Measurements from ENCODE around the gene KIAA0825.
"Not testable (repeated sequence)": the region's sequence is repeated elsewhere in the genome, so short reads cannot be mapped to it uniquely, and the experiment has no call there.

The KIAA0825 gene

GRCh38 chr5:94240134-94240533 is 378.3 kb downstream of the KIAA0825 start:
- no peak for DNase-seq (ENCODE audit: low read depth)

DNA sequence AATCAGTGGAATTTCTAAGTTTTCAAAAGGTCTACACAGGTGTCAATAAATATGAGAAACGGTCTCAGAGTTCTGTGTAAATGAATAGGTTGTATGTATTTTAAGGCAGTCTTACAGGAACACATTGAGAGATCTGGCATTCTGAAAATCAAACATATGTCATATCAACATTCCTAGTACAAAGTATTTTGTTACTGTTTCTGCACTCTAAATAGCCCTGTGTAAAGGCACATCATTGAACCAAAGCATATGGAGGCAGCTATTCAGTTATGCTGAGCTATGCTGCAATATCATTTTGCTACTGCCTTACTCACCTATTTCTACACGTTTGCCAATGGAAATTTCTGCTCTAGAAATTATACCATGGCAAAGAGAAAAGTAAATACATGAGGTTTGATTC is 379.1 kb downstream of the KIAA0825 start:
- no peak for DNase-seq (ENCODE audit: low read depth)

DNA sequence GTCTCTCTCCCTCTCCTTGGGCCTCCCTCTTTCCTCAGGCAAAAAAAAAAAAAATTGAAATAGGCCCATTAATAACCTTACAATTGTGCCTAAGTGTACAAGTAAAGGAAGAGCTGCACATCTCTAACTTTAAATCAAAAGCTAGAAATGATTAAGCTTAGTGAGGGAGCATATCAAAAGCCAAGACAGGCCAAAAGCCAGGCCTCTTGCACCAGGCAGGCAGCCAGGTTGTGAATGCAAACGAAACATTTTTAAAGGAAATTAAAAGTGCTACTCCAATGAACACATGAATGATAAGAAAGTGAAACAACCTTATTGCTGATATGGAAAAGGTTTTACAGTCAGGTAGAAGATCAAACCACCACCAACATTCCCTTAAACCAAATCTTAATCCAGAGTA is 383.4 kb downstream of the KIAA0825 start:
- DNase-seq (ENCODE audit: low read depth): no peak

DNA sequence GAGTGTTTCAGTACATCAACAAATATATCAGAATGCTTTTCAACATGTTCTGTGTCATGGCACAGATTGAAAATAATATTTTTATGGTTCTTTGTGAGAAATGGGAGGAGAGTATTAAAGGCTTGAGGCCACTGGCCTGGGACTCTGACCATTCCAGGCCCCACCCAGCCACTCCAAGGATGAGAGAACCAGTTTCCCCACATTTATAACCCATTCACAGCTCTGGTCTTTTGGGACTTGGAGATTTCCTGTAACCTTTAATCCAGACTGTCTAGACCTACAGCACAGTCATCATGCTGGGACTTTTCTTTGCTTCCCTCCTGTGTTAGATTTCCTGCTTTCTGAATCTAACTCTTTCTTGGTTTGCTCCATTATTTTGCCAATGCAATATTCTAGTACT is 389.6 kb downstream of the KIAA0825 start:
- no peak for DNase-seq (ENCODE audit: low read depth)

GRCh38 chr5:94223235-94223634 is 395.2 kb downstream of the KIAA0825 start:
- no peak for DNase-seq (ENCODE audit: low read depth)

- no peak for DNase-seq (ENCODE audit: low read depth)
These were observed 400.0 kb downstream of the KIAA0825 start for GRCh38 chr5:94218374-94218773.

DNA sequence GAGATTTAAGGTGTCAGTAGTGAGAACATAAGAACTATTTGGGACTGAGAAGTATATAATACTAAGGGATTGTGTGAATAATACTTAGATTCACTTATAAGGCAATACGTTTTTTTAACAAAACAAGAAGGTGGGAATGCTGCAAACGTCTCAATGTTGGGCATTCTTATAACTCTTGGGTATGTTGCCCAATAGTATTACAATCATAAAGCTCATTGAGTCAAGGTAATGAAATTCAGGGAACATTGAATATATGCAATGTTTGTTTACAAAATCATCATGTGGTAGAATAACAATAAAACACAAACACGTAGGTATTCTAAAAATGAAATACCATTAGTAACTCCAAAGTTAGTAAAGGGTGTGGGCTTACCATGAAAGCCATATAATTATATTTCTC is 400.7 kb downstream of the KIAA0825 start:
- DNase-seq (ENCODE audit: low read depth): no peak

GRCh38 chr5:94217216-94217615 is 401.2 kb downstream of the KIAA0825 start:
- DNase-seq (ENCODE audit: low read depth): no peak

GRCh38 chr5:94212476-94212875 is 405.9 kb downstream of the KIAA0825 start:
- DNase-seq (ENCODE audit: low read depth): no peak

DNA sequence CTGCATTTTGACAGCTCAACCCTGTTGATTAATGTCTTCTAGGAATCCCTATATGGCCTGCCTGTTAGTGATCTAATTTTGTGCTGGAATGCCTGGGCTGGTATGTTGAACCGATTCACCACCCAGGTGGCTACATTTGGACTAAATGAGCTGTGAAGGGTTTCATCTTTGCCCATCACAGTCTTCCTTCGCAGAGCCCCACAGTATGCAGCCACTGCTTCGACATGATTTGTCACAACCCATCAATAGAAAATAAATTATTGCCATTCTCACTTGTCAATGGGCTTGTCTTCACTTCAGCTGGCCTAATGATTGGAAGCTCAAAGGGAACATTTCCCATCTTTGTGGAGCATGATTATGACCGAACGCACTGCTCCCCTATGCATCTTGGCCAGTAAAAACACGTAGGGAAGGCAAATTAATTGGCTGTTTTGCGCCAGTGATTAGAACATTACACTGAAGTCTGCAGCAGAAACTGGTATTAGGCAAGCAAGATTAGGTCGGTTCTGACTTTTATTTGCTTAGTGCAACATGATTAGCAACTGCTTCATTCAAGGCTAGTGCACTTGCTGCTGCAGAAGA is 408.5 kb downstream of the KIAA0825 start:
- no peak for DNase-seq (ENCODE audit: low read depth)

- no peak for DNase-seq (ENCODE audit: low read depth)
These were observed 409.1 kb downstream of the KIAA0825 start for GRCh38 chr5:94209272-94209671.

- DNase-seq (ENCODE audit: low read depth): no peak
These were observed 418.8 kb downstream of the KIAA0825 start for GRCh38 chr5:94199566-94199965.

DNA sequence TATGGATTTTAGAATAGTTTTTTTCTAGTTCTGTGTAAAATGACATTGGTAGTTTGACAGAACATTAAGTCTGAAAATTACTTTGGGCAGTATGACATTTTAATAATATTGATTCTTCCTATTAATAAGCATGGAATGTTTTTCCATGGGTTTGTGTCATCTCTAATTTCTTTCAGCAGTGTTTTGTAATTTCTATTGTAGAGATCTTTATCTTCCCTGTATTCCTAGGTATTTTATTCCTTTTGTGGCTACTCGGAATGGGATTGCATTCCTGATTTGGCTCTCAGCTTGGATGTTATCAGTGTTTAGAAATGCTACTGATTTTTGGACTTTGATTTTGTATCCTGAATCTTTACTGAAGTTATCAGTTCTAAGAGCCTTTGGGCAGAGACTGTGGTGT is 420.4 kb downstream of the KIAA0825 start:
- no peak for DNase-seq (ENCODE audit: low read depth)

DNA sequence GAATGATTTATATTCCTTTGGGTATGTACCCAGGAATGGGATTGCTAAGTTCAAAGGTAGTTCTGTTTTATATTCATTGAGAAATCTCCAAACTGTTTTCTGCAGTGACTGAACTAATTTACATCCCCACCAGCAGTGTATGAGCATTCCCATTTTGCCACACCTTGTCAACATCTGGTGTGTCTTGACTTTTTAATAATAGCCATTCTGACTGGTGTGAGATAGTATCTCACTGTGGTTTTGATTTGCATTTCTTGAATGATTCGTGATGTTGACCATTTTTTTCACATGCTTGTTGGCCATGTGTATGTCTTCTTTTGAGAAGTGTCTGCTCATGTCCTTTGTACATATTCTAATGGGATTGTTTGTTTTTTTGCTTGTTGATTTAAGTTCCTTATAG is 421.5 kb downstream of the KIAA0825 start:
- no peak for DNase-seq (ENCODE audit: low read depth)

DNA sequence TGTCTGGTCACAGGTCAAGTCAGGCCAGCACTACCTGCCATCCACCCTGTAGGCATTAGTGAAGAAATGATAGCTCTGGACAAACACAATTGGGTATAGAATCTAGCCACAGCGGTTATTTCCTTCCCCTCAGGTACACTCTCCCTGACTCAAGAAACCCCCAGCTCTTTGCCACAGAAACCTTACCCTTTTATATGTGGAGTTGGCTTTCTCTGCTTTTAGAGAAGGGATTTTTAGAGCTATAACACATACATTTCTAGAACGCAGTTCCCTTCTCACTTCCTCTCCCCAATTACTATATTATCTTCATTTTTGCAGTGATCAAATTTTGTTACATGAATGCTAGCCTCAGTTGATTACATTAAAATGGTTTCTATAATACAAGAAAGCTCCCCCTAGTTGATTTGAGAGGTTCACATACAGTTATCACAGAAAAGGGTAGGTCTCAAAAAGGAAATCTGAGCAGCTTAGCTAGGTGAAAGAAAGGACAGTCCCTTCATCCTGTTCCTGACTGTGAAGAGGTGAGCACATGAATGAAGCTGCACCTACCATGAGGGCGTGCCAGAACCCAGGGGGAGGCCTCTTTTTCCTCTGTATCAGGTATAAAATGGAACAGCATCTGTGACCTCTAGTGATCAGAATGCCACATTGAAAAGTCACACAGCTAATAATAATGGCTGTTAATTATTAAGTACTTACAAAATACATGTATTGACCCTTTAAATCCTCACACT is 425.6 kb downstream of the KIAA0825 start:
- no peak for DNase-seq (ENCODE audit: low read depth)

- DNase-seq (ENCODE audit: low read depth): no peak
These were observed 426.8 kb downstream of the KIAA0825 start for GRCh38 chr5:94191604-94192003.

GRCh38 chr5:94188725-94189124 is 429.7 kb downstream of the KIAA0825 start:
- no peak for DNase-seq (ENCODE audit: low read depth)

- no peak for DNase-seq (ENCODE audit: low read depth)
These were observed 433.5 kb downstream of the KIAA0825 start for GRCh38 chr5:94184870-94185269.

DNA sequence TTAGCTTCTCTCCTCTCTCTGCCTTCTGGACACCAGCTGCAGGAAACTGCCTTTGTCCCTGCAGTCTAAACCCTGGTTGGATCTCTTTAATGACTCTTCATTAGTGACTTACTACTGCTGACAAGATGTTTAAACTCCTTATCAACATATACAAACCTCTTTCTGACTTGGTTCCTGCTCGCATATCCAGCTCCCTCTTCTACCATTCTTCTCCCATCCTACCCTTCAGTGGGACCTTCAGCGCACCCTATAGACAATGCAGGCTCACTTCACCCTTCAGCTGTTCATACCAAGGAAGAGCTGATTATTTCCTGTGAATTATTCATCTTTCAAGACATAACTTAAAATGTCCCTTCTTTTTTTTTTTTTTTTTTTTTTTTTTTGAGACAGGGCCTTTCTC is 436.5 kb downstream of the KIAA0825 start:
- DNase-seq (ENCODE audit: low read depth): no peak

- no peak for DNase-seq (ENCODE audit: low read depth)
These were observed 437.6 kb downstream of the KIAA0825 start for GRCh38 chr5:94180761-94181160.

DNA sequence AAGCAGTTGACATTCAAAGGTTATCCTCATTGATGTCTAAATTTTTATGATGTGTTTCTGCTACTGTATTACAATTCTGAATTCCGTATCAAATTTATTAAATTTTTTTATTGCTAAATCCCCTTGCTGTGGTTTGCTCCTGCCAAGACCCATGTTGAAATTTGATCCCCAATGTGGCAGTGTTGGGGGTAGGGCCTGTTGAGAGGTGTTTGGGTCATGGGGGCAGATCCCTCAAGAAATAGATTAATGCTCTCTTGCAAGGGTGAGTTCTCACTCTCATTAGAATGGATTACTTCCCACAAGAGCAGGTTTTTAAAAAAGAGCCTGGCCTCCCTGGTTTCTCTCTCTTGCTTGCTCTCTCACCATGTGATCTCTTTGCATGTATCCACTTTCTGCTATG is 442.5 kb downstream of the KIAA0825 start:
- DNase-seq (ENCODE audit: low read depth): no peak

DNA sequence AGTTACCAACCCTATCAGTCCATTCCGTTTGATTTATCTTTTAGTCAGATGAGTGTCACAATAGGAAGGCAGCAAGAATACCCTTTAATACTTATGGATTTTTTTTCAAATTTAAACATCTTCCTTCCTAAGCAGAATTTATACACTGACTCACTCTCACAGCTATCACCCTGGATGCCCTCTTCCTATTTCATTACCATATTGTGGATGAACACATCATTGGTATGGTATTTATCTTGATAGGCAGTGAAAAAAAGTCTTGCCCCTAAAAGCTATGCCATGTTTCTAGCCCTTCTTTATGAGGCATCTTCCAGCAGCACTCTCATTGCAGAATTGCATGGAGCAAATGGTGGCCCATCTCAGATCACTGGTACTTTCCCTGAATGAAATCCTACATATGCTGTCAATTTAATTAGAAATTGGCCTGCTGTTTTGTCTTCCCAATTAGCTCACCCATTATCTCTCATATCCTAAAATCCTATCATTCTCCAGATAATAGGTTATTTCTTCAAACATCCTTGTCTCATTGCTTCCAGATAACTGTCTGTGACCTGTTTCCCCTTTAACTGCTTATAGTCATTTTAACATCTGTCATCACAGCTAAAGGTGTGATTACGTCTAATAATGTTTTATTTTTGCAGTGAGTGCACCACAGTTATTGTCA is 443.5 kb downstream of the KIAA0825 start:
- no peak for DNase-seq (ENCODE audit: low read depth)

GRCh38 chr5:94173100-94173499 is 445.3 kb downstream of the KIAA0825 start:
- DNase-seq (ENCODE audit: low read depth): no peak

DNA sequence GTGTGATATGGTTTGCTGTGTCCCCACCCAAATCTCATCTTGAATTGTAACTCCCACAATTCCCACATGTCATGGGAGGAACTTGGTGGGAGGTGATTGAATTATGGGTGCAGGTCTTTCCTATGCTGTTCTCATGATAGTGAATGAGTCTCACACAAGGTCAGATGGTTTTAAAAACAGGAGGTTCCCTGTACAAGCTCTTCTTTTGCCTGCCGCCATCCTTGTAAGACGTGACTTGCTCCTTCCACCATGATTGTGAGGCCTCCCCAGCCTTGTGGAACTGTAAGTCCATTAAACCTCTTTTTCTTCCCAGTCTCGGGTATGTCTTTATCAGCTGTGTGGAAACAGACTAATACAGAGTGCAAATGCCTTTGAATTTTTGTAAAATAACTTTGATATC is 447.3 kb downstream of the KIAA0825 start:
- not testable (repeated sequence) for DNase-seq (ENCODE audit: low read depth)
